GM12878 (cell line): ENCODE results near the gene MAPK13. TPM values are rescaled to one million over a fixed set of nuclear protein-coding genes. Genes with fewer than 3 reads are reported as not detected.

ENCODE experiments used
- ATAC-seq: fragments of 200-7000 bp; cut with Tn5 transposase; 3 replicates; pipeline ENCODE4 v1.9.1; 2020; ENCODE audit warnings: mild to moderate bottlenecking, moderate library complexity
- BruUV-seq: library from RNA; stranded (reverse); fragments of 400-500 nt; replicated peaks from 2 replicates; lab custom pipeline; 2021; lab: Mats Ljungman, UMichigan
- CTCF ChIA-PET: fragments of 300-600 bp; sonication (Branson Sonifier 250); formaldehyde crosslinking; extraction: SDS; loops from one replicate; lab custom pipeline; 2021; ENCODE audit warnings: inconsistent platforms; lab: Yijun Ruan, JAX
- POLR2A ChIA-PET: fragments of 350-600 bp; formaldehyde crosslinking; extraction: SDS; loops from one replicate; lab custom pipeline; 2021; ENCODE audit warnings: inconsistent platforms; lab: Charles Lee
- RAD21 ChIA-PET: fragments of 300-600 bp; sonication (Branson Sonifier 250); formaldehyde crosslinking; loops from one replicate; lab custom pipeline; 2023; ENCODE audit warnings: antibody characterized with exemption; ENCODE audit not compliant: unreplicated experiment; lab: Charles Lee
- SMC1A ChIA-PET: fragments of 300-600 bp; sonication (Branson Sonifier 250); formaldehyde crosslinking; loops from one replicate; lab custom pipeline; 2023; ENCODE audit not compliant: unreplicated experiment, uncharacterized antibody; lab: Charles Lee
- DNase-seq: peaks from one replicate; pipeline ENCODE4 v3.0.0-alpha.2; 2011; ENCODE audit warnings: low read depth, low spot score
- FAIRE-seq: peaks from 3 replicates; lab custom pipeline; 2011; peaks lifted over from hg19 to GRCh38; lab: Jason Lieb, UNC
- H2AFZ ChIP-seq: 2 replicates; pipeline ENCODE4 v1.6.0; 2011; ENCODE audit warnings: low read depth, low read length, control low read depth; ENCODE audit not compliant: control insufficient read depth
- H3K27ac ChIP-seq: 2 replicates; pipeline ENCODE4 v1.5.1; 2011; ENCODE audit warnings: control low read depth; ENCODE audit not compliant: control insufficient read depth, insufficient read depth
- H3K27me3 ChIP-seq, 2 experiments: replicated peaks in 1 of 2; 2 replicates each; pipeline versions ENCODE4 v1.6.0 to v1.6.1; 2011; ENCODE audit warnings: low read length in 1 of 2; ENCODE audit not compliant: control insufficient read depth in 2 of 2, insufficient read depth in 2 of 2
- H3K36me3 ChIP-seq, 2 experiments: 2 replicates each; pipeline ENCODE4 v1.5.1; 2011; ENCODE audit warnings: low read length in 1 of 2; ENCODE audit not compliant: control insufficient read depth in 2 of 2, insufficient read depth in 2 of 2
- H3K4me1 ChIP-seq: 2 replicates; pipeline ENCODE4 v1.6.1; 2011; ENCODE audit warnings: mild to moderate bottlenecking, low read length, moderate library complexity, mixed read lengths; ENCODE audit not compliant: control insufficient read depth, insufficient read depth
- H3K4me2 ChIP-seq: 2 replicates; pipeline ENCODE4 v1.6.0; 2011; ENCODE audit warnings: control low read depth; ENCODE audit not compliant: control insufficient read depth, insufficient read depth
- H3K4me3 ChIP-seq: fragments of 200-600 bp; sonication (generic); 2 replicates; pipeline ENCODE4 v1.5.1; 2016
- H3K79me2 ChIP-seq: 2 replicates; pipeline ENCODE4 v1.6.0; 2011; ENCODE audit warnings: low read length; ENCODE audit not compliant: control insufficient read depth, insufficient read depth
- H3K9ac ChIP-seq: 2 replicates; pipeline ENCODE4 v1.8.0; 2011; ENCODE audit warnings: low read length, control low read depth, mixed read lengths; ENCODE audit not compliant: control insufficient read depth, insufficient read depth
- H3K9me3 ChIP-seq: replicated peaks from 3 replicates; pipeline ENCODE4 v1.5.1; 2011; ENCODE audit warnings: mild to moderate bottlenecking, low read length; ENCODE audit not compliant: control insufficient read depth, insufficient read depth
- H4K20me1 ChIP-seq: 2 replicates; pipeline ENCODE4 v1.6.0; 2011; ENCODE audit not compliant: control insufficient read depth, insufficient read depth
- BCL3 ChIP-seq: IDR thresholded peaks from 2 replicates; pipeline ENCODE4 v1.6.1; 2011; ENCODE audit warnings: borderline replicate concordance, low read depth, mild to moderate bottlenecking, moderate library complexity, low read length; ENCODE audit not compliant: insufficient read depth, poor library complexity, severe bottlenecking
- BCLAF1 ChIP-seq: fragments of 450-650 bp; IDR thresholded peaks from 2 replicates; pipeline ENCODE4 v1.6.1; 2017; ENCODE audit warnings: antibody characterized with exemption, mild to moderate bottlenecking, moderate library complexity
- CEBPB ChIP-seq, 2 experiments: fragments of 150-350 bp in 1 of 2; IDR thresholded peaks; 2 replicates each; pipeline ENCODE4 v1.6.1; 2012 to 2014; ENCODE audit warnings: low read depth in 2 of 2, low read length in 2 of 2, borderline replicate concordance in 1 of 2, inconsistent platforms in 1 of 2
- CHD1 ChIP-seq: IDR thresholded peaks from 2 replicates; pipeline ENCODE4 v1.6.1; 2012; ENCODE audit warnings: low read depth, low read length, improper control_type of control experiment
- KLF5 ChIP-seq: fragments of 450-650 bp; IDR thresholded peaks from 2 replicates; pipeline ENCODE4 v1.6.1; 2014; ENCODE audit warnings: mild to moderate bottlenecking; ENCODE audit not compliant: partially characterized antibody
- NR2C1 ChIP-seq: fragments of 450-650 bp; IDR thresholded peaks from 2 replicates; pipeline ENCODE4 v1.6.1; 2017; ENCODE audit warnings: antibody characterized with exemption, mild to moderate bottlenecking, moderate library complexity
- TARDBP ChIP-seq: IDR thresholded peaks from 2 replicates; pipeline ENCODE4 v1.6.1; 2016; ENCODE audit warnings: borderline replicate concordance
- ZNF217 ChIP-seq: fragments of 450-650 bp; IDR thresholded peaks from 2 replicates; pipeline ENCODE4 v1.6.1; 2017; ENCODE audit warnings: antibody characterized with exemption, mild to moderate bottlenecking
- WGBS: methylation state at CpG from one replicate; pipeline ENCODE4 v1.1.6; 2016; ENCODE audit warnings: low lambda C conversion rate; ENCODE audit not compliant: insufficient replicate concordance, insufficient coverage; ENCODE audit errors: missing lambda C conversion rate; 5-methylcytosine and 5-hydroxymethylcytosine counted together
- in situ Hi-C: fragments of 300-500 bp; cut with MboI; formaldehyde crosslinking; loops from 9 replicates; pipeline ENCODE4 v1.14.3; 2018; ENCODE audit warnings: mixed read lengths
- intact Hi-C: fragments of 100-400 bp; cut with micrococcal nuclease; formaldehyde crosslinking; loops from one replicate; pipeline ENCODE4 v1.14.2; 2022; ENCODE audit not compliant: unreplicated experiment
- polyA plus RNA-seq, 11 experiments: library from polyadenylated mRNA; depleted of rRNA in 4 of 11; unstranded in 6 of 11; stranded (reverse) in 5 of 11; fragments of >200 nt; fragmentation: Nextera tagmentation in 4 of 11; fragmentation: Illumina TruSeq in 1 of 11; extraction: Ambion mirVana in 4 of 11; extraction: Trizol in 1 of 11; gene quantifications; 1 replicate in 1 of 11; 2 replicates in 10 of 11; pipeline versions ENCODE4 v1.2.1 to v1.2.3, GENCODE V29; 2011 to 2016; ENCODE audit warnings: inconsistent platforms in 2 of 11, missing spikeins in 2 of 11, low read depth in 1 of 11
- total RNA-seq, 4 experiments: library from RNA; depleted of rRNA in 3 of 4; stranded (reverse); fragments of >200 nt in 3 of 4; fragmentation: Illumina TruSeq in 1 of 4; extraction: Trizol in 1 of 4; gene quantifications; 2 replicates each; pipeline versions ENCODE4 v1.2.1 to v1.2.3, GENCODE V29; 2013 to 2021

MAPK13 gene
- total and polyA plus RNA-seq, 10 of the 15 experiments (the other 5 are each of a cell fraction or from before 2014, with no cell fraction given), result 1.8 to 48.0 (median 37.5) TPM

GRCh38 chr6:36141091-36141490 is 10.8 kb downstream of the MAPK13 start:
- peak; percentile 41; the same call in 2 of the 3 replicates for ATAC-seq
- WGBS, result 54% methylated on average over 4 of the region's 4 CpGs
- SMC1A ChIA-PET, result interaction anchor here (1.1 to 2.2 kb wide), 2 partner anchors 30 to 54 kb away, joined by 4 to 6 read pairs; no protein-coding TSS in a partner anchor

More at GRCh38 chr6:36141091-36141490, 10.8 kb downstream of the MAPK13 start:
- no peak overlapping the region for H2AFZ ChIP-seq
- ChIA-PET CTCF (interaction anchor here (0.7 to 0.9 kb wide), 3 partner anchors 10 to 54 kb away, joined by 3 to 4 read pairs (median 3); no protein-coding TSS in a partner anchor), RAD21 (no interaction called here)
- H3K27ac ChIP-seq, result no peak overlapping the region
- H3K27me3 ChIP-seq, result no peaks in the 10 kb centered on the region
- no peak overlapping the region for H3K9ac ChIP-seq
- no peak for DNase-seq
- BruUV-seq, result no TSS peak
- H3K4me1 ChIP-seq, result peaks cover 3% of the 10 kb centered on the region; the same call in 1 of the 2 replicates
- no peaks in the 10 kb centered on the region for H3K79me2 ChIP-seq
- no peak for TF ChIP-seq KLF5
- no peak for TF ChIP-seq BCL3
- no peak for TF ChIP-seq TARDBP
- TF ChIP-seq BCLAF1, result no peak
- no peak for TF ChIP-seq CHD1
- no peak for TF ChIP-seq CEBPB (IDR thresholded peaks at IDR 0.05; ENCODE audit: borderline replicate concordance in 1 of 2, low read depth in 2 of 2, low read length in 2 of 2)
- TF ChIP-seq NR2C1, result no peak
- no peak for TF ChIP-seq ZNF217
- TF ChIP-seq, all 136 proteins: peak for 0
- POLR2A ChIA-PET, result interaction anchor here (1.1 kb wide), 1 partner anchor 224 kb away, joined by 3 read pairs; no protein-coding TSS in a partner anchor
- Histone ChIP-seq H3K4me3 (no peak overlapping the region), H3K36me3 (no peaks in the 10 kb centered on the region), H4K20me1 (no peaks in the 10 kb centered on the region), H3K9me3 (no peaks in the 10 kb centered on the region), H3K4me2 (no peak overlapping the region)
- intact Hi-C loops (no loop called here), in situ Hi-C loops (no loop called here)
- no peak for FAIRE-seq
